Effector CD8-positive, alpha-beta T cell (primary cell): ENCODE measurements around the gene SAMD15.
"Not testable (repeated sequence)": the region's sequence is repeated elsewhere in the genome, so short reads cannot be mapped to it uniquely, and the experiment has no call there.

Source experiments
- DNase-seq: peaks from one replicate; lab custom pipeline; 2025; lab: John Stamatoyannopoulos, UW
- total RNA-seq, 4 experiments: gene quantifications; one replicate each; lab custom pipeline; 2026; lab: John Stamatoyannopoulos, UW

Gene SAMD15
- 0.78 to 1.8 (median 1.6) reads per million in 4 experiments for total RNA-seq

DNA sequence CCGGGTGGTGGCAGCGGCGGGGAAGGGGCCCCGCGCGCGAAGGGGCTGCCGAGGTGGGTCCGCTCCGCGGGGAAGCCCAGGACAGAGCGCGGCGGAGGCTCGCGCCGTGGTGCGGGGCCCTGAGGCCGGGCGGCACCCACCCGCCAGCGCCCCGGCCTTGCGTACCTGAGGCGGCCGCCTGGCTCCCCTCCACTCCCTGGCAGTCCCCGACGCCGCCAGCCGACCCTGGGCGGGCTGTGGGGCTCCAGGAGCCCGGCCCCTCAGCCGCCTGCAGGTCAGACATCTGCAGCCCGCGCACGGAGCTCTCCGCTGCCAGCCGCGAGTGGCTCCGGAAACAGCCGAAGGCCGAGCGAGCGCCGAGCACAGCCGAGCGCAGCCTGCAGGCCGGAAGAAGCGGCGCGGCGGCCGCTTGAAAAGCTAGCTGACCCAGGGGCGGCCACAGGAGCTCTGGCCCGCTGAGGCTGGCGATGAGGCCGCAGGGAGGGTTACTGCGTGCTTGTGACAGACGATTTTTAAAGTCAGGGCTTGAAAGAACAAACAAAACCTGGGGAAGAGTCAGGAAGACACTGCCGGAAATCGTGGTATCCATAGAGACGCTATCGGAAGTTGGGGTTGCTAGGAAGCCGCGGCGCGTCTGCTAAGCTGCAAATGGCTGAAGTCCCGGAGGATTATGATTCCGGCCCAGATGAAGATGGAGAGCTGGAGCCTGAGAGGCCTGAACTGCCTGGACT lies at the start of gene SAMD15, which contains the start of gene TMED8:
TSS of gene SAMD15 (plus strand) at position 609 of the 731 bp plus-strand sequence. CDS start at position 649, 40 bp downstream.
TSS of gene TMED8 (minus strand) at position 324 of the 731 bp plus-strand sequence. CDS start at position 283, 41 bp downstream.
- peak; percentile 76 for DNase-seq

DNA sequence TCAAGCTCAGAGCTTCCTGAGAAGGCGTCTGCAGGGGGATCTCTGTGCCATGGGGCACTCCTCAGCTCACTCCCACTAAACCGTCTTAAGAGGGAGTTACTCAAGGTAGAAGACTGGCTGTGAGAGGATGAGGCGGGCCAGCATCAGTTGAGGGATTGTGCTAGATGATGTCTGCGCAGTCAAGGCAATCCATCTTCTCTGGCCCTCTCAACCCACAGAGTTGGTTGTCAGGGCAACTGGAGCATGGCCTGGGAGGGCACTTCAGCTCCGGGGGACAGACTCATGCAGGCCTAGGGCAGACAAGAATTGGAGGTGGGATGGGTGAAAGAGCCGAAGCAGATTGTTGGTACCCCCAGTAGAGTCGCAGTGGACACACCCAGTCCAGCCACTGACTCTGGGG lies 47.3 kb upstream of the SAMD15 start:
- no peak for DNase-seq

DNA sequence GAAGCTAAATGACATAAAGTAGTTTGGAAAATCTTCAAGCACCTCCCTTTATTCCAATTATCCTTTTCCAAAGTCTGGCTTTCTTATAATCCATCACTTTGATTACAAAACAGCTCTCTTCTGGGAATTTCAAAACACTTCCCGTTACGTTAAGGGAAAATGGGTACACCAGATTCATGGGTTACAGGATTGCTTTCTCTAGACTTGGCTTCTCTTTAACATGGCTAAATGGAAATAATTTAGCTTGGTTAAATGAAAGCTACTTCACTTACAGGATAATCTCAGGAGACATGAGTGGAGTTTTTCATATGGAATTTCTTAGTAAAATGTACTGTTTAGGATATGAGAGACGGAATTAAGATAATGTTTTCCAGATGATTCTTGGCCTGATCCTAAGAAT lies 41.6 kb upstream of the SAMD15 start:
- DNase-seq, result no peak

DNA sequence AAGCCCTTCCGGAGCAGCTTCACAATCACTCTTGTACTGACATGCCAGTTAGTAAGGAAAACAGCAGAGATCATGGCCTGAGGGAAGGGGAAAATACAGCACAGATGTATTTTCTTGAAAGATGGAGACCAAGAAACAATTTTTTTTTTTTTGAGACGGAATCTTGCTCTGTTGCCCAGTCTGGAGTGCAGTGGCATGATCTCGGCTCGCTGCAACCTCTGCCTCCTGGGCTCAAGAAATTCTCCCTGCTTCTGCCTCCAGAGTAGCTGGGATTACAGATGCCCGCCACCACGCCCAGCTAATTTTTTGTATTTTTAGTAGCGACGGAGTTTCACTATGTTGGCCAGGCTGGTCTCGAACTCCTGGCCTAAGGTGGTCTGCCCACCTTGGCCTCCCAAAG lies 39.9 kb upstream of the SAMD15 start:
- DNase-seq, result not testable (repeated sequence)

DNA sequence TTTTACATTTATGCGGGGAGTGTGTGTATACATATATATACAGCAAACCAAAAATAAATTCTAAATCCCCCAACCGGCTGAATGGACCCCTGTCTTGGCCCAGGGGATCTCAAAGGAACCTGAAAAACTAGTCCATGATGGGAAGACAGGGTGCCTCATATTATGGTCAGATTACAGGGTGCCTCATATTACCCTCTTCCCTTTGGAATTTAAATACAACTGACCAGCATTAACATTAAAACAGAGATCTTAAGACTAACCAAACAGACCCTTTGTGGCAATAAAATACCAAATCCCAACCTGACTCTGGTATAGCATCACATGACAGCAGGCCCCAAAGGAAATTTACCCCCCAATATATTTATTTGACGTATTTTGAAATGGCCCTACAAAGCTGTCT lies 39.3 kb upstream of the SAMD15 start:
- no peak for DNase-seq

DNA sequence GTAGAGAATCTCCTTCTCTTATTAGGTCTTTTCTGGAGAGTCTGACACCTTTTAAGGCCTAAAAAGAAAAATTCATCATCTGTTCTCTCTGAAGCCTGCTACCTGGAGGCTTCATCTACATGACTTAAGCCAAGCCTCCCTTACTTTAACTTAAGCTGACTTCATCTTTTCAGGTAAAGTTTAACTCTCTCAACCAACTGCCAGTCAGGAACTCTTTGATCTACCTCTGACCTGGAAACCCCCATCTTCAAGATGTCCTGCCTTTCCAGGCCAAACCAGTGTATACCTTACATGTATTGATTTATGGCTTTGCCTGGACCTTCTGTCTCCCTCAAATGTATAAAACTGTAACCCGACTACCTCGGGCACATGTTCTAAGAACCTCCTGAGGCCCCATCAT lies 38.9 kb upstream of the SAMD15 start:
- no peak for DNase-seq

DNA sequence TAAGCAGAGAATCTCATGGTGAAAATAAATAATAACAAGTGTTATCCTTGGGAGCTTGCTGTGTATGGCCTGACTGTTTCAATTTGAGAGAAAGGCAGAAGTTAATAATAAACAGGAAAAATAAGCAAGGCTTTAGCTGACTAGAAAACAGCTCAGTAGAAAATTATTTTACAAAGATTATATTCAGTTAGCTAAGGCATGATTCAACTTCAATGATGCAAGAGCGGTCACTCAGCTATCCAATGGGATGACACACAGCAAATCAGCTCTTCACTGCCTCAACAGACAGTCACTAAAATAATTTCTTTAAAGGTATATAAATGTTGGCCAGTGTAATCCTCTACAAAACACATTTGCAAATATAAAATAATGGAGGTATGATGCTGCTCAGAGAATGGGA lies 37.8 kb upstream of the SAMD15 start:
- no peak for DNase-seq

DNA sequence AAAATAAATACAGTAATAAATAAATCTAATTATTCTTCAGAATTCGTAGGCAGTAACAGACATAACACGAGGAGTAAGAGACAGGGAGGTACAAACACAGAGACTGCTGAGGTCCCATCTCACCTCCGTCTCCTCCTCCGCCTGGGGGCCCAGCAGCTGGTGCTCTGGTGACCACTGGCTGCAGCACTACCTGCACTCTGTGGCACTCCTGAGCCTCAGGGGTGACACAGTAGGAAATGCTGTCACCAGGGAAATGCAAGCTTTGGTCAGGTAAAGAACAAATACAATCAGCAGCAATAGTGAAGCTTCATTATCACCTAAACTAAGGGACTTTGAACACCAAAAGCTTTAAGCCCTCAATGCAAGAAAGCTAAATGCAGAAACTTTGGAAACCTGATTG lies 36.8 kb upstream of the SAMD15 start:
- no peak for DNase-seq

DNA sequence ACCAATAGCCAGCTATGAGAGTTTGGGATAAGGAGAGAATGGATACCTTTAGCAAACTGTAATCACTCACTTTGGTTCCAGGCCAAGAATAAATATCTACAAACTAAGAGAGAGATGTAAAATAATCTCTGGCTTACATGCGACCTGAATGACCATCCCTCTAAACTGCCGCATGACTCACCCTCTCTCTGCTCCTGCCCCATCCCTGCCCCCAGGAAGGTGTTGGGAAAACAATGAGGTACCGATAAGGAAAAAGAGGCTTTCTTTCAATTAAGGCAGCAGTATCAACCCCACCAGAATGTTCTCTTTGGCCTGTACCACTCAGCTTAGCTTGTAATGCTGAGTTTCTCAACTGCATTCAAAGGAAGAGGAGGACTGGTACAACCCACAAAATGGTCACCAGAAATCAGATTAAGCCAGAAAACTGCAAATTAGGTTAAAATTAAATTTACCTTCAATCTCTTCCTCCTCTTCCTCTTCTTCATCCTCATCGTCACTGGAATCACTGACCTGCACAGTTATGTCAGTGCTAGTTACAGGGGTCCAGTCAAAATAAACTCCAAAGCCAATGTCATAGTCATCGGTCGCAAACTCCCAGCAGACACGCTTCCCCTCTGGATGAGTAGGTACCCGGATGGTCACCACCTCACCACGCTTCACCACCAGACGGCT lies 34.3 kb upstream of the SAMD15 start:
- DNase-seq, result no peak

DNA sequence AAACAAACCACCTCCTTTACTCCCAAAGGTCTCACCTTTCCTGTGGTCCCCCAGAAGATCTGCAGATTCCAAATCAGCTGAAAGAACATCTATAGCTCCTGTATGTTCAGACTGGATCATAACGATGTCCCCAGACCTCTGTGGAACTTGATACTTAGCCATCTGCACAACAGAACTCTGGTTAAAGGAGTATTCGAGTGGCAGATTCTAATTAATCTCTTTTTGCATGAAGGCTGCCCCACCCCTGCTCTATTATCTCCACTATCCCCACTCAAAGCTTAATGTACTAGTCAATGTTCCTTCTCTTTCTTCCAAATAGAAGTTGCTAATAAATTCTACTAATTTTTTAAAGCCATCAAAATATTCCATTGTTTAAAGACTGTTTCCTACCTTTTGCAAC lies 33.5 kb upstream of the SAMD15 start:
- no peak for DNase-seq

DNA sequence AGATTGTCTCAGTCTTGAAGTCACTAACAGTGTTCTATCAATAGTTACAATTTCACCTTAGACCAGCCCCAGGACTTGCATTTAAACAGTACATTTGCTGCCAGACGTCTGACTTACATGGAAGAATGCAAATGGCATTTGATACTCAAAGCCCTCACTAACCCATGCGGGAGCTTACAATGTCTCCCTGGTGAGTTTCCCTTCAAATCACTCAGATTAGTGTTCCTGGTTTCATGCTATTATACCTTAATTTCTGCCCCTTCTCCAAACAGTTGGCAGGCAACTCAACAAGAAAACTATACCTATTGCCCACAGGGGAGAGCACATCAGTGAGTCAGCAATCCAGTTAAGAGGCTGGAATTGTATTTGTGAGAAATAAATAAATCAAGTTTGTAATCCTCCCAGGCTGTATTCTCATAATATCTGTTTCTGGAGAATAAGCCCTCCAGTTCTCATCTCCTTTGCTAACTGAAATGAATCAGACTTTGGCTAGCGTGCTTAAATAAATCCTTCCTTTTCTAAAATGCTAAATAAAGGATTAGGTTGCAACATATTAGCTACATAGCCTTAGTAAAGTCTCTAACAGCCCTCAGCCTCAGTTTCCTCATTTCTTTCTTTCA lies 32.7 kb upstream of the SAMD15 start:
- no peak for DNase-seq

DNA sequence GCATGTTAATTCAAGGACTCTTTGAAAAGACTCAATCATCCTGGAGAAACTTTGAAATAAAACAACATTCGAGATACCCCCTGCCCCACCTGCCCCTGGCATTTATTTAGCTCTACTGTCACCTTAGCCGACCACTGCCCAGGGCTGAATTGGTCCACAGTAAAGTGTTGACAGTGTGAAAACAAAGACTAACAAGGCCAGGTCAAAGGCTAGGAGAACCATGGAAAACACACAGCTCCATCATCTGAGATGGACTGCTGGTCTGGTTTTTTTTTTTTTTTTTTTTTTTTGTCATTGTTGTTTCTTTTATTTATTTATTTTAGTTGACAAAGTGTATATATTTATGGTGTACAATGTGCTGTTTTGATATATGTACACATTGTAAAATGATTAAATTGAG lies 30.7 kb upstream of the SAMD15 start:
- no peak for DNase-seq

DNA sequence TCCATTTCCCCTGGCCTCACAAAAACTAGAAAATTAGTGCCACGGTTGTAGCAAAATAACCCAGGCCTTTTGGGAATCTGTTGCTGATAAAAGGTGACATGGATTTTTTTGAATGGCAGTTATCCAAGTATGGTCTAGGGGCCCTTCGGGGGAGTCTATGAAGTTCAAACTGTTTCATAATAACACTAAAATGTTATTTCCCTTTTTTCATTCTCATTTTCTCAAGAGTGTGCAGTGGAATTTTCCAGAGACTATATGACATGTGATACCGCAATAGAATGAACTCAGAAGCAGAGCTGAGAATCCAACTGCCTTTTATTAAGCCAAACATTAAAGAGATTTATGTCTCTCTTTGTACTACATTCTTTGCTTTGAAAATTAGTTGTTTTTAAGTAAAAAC lies 29.4 kb upstream of the SAMD15 start:
- DNase-seq, result no peak

DNA sequence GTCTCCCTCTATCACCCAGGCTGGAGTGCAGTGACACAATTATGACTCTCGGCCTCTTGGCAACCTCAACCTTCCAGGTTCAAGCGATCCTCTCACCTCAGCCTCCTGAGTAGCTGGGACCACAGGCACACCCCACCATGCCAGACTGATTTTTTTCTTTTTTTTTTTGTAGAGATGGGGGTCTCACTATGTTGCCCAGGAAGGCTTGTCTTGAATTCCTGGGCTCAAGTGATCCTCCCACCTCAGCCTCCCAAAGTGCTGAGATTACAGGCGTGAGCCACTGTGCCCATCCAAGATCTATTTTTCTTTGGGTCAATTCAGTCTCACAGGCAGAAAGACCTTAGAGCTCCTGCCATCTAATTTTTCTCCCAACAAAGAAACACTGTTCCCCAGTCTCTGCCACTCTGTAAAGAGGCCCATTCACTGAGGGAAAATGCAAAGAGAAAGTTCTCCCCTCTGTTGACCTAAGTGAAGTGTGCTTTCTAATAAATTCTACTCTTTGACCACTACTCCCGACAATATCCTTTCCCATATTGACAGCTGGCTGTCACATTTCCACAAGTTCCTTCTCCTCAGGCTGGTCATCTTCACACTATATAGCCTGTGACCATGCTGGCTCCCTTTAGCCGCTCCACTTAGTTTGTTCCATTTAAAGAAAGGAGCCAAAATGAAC lies 23.6 kb upstream of the SAMD15 start:
- DNase-seq, result no peak

DNA sequence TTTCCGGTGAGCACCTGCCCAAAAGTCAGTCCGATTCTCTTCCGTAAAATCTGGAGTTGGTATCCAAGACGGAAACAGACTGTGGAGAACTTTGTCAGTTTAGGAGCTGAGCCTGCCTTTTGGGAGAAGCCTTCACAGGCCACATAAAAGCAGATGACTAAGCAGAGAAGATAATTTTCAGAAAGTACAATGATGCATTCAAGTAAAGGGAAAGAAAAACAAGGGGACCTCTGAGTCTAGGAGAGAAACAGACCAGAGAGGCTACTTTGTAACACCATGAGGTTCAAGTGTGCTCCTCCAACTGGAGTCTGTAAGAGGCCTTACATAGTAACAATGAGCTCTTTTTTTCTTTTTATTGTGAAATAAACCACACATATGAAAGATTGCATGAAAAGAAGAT lies 21.4 kb upstream of the SAMD15 start:
- DNase-seq, result no peak

DNA sequence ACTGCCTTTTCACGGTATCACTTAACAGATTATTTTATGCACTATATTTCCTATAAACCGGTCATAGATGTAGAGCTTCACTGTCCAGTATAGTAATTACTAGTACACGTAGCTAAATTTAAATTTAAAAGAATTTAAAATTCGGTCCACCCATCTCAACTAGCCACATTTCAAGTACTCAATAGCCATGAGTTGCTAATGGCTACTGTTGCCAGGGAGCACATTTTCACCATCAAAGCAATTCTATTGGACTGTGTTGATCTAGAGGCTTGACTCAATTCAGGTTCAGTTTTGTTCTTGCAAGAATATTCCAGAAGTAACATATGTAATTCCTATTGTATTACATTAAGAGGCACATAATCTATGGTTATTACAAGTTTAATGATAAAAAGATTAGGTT lies 20.3 kb upstream of the SAMD15 start:
- no peak for DNase-seq

DNA sequence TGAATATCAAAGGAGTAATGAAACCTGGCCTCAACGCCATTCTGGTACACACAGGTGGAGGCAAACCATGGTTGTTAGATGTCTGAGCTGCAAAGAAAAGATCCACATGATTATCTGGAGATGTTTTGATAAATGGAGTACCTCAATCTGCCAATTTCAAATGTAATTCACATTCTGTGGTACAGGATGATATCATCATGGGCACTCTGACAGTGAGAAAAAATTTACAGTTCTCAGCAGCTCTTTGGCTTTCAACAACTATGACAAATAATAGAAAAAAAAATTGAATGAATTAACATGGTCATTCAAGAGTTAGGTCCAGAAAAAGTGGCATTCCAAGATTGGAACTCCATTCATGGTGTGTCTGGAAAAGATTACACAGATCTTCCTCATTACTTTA lies 17.6 kb upstream of the SAMD15 start:
- no peak for DNase-seq

DNA sequence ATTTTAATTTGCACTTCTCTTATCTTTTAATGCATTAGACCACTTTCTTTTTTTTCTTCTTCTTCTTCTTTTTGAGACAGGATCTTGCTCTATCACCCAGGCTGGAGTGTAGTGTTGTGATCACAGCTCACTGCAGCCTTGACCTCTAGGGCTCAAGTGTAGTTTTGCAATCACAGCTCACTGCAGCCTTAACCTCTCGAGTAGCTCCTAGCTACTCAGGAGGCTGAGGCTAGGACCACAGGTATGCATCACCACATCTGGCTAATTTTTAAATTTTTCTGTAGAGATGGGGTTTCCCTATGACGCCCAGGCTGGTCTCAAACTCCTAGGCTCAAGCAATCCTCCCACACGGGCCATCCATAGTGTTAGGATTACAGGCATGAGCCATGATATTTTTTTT lies 13.0 kb upstream of the SAMD15 start:
- DNase-seq, result no peak

DNA sequence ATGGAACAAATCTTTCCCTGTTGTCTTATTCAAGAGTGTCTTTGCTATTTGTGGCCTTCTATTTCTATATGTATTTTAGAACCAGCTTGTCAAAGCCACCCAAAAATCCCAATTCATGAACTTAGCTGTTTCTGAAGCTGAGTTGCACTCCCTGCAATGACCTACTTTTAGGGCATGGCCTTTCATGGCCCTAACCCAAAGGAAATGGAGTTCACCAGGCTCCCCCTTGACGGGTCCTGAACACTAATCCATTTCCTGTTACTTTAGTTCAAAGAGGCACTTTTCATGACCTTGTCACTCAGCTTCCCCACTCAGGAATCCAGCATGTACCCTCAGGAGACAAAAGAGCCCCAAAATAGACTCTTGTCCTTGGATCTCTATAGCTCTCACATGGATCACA lies 7.9 kb upstream of the SAMD15 start:
- DNase-seq, result no peak

DNA sequence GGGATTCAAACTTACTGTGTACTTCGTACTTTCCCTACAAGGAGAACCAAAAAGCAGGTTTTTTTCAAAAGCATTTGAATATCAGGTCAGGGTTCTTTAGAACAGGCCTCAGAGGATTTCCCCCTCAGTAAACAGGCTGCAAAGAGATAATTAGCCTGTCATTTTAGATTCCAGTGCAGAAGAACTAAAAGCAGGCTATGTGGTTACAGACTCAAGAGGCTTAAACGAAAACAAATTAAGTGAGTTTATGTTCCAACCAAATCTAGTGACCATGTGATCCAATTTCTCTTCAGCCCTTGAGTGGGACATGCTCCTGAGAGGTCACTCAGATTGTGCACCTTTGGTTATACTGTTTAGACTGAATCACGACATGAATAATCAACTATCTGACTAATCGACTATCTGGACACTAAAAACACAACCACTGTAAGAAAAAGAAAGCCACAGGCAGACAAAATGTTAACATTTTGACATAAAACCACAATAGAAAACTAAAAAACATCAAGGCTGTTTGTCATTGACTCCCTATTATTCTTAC lies 4.8 kb upstream of the SAMD15 start:
- DNase-seq, result no peak

DNA sequence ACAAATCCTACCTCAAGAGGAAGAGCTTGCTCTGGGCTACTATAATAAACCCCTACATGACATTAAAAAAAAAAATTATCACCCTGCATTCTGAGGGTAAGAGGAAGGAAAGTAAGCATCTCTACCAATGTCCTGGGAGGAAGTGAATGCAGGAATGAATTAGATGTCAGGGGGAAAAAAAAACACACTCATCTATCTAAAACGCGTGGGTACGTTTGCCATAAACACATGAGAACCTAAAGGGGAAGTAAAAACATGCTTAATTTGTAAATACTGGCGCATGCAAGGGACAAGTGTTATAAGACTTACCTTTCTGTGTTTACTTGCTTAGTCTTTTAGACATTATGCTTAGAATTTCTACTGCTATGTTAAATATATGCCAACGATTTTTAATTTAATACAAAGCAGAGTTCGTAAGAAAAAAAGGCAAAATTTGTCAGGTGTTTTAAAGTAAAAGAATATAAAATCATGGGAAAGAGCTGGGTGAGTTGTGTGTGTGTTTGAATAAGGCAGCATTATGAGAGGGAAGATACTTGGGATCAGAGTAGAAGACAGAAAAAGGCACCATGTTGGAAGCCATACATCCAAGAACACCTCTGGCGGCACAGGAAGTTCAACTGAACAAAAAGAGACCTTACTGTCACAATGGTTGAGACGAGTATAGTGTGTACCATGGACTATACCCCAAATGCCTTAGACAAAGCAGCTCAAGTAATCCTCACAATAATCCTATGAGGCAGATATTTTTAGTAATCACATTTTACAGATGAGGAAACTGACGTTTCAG lies 1.8 kb upstream of the SAMD15 start:
- DNase-seq, result no peak
